HepG2 (cell line): ENCODE results near the gene LAMB3.

Source experiments
- CTCF ChIP-seq: sonication (generic); formaldehyde crosslinking; IDR thresholded peaks from 2 replicates; pipeline ENCODE4 v1.5.0; 2020; ENCODE audit warnings: mild to moderate bottlenecking, missing genetic modification reagents, moderate library complexity
- FOXK2 ChIP-seq: fragments of 450-650 bp; IDR thresholded peaks from 2 replicates; pipeline ENCODE4 v1.6.1; 2016
- KDM1A ChIP-seq: IDR thresholded peaks from 2 replicates; pipeline ENCODE4 v1.6.1; 2016; ENCODE audit warnings: missing compliant biosample characterization
- POGZ ChIP-seq: sonication (generic); formaldehyde crosslinking; IDR thresholded peaks from 2 replicates; pipeline ENCODE4 v1.4.0; 2020; ENCODE audit warnings: mild to moderate bottlenecking, missing genetic modification reagents
- SETDB1 ChIP-seq: sonication (generic); formaldehyde crosslinking; IDR thresholded peaks from 2 replicates; pipeline ENCODE4 v1.5.1; 2020; ENCODE audit warnings: missing genetic modification reagents, mild to moderate bottlenecking, borderline replicate concordance
- SPEN ChIP-seq: sonication (generic); formaldehyde crosslinking; IDR thresholded peaks from 2 replicates; pipeline ENCODE4 v1.5.1; 2020; ENCODE audit warnings: low read depth, mild to moderate bottlenecking, missing genetic modification reagents
- TBL1XR1 ChIP-seq: fragments of 150-350 bp; IDR thresholded peaks from 2 replicates; pipeline ENCODE4 v1.6.1; 2014; ENCODE audit warnings: borderline replicate concordance, low read length; ENCODE audit not compliant: partially characterized antibody
- TRIM22 ChIP-seq: fragments of 450-650 bp; IDR thresholded peaks from 2 replicates; pipeline ENCODE4 v1.6.1; 2017
- ZBTB21 ChIP-seq: sonication (generic); formaldehyde crosslinking; IDR thresholded peaks from 2 replicates; pipeline ENCODE4 v1.4.0; 2020; ENCODE audit warnings: missing genetic modification reagents
- ZNF234 ChIP-seq: sonication (generic); formaldehyde crosslinking; conservative IDR thresholded peaks from 2 replicates; pipeline ENCODE4 v1.5.1; 2020; ENCODE audit warnings: mild to moderate bottlenecking, missing genetic modification reagents
- ZNF670 ChIP-seq: sonication (generic); formaldehyde crosslinking; IDR thresholded peaks from 2 replicates; pipeline ENCODE4 v1.8.0; 2022; ENCODE audit warnings: mild to moderate bottlenecking, missing genetic modification reagents, borderline replicate concordance
- ZNF746 ChIP-seq: sonication (generic); formaldehyde crosslinking; IDR thresholded peaks from 2 replicates; pipeline ENCODE4 v1.8.0; 2022; ENCODE audit warnings: mild to moderate bottlenecking, missing genetic modification reagents
- TF ChIP-seq, protein P1 (sequence below): sonication (generic); formaldehyde crosslinking; IDR thresholded peaks from 2 replicates; pipeline ENCODE4 v1.5.0; 2020; ENCODE audit warnings: missing genetic modification reagents, mild to moderate bottlenecking, borderline replicate concordance

GRCh38 chr1:209603877-209604276 lies 48.3 kb downstream of the LAMB3 start:
- TF ChIP-seq ZBTB21 (CRISPR knock-in tag): no peak
- no peak for TF ChIP-seq SPEN (CRISPR knock-in tag)
- no peak for TF ChIP-seq ZNF670 (CRISPR knock-in tag)
- no peak for TF ChIP-seq ZNF234
- TF ChIP-seq TBL1XR1: no peak
- no peak for TF ChIP-seq TRIM22
- TF ChIP-seq FOXK2: no peak
- TF ChIP-seq SETDB1 (CRISPR knock-in tag): no peak
- TF ChIP-seq CTCF (CRISPR knock-in tag): no peak
- no peak for TF ChIP-seq POGZ (CRISPR knock-in tag)
- TF ChIP-seq KDM1A (CRISPR knock-in tag): no peak
- no peak for TF ChIP-seq ZNF746
- TF ChIP-seq, protein P1, sequence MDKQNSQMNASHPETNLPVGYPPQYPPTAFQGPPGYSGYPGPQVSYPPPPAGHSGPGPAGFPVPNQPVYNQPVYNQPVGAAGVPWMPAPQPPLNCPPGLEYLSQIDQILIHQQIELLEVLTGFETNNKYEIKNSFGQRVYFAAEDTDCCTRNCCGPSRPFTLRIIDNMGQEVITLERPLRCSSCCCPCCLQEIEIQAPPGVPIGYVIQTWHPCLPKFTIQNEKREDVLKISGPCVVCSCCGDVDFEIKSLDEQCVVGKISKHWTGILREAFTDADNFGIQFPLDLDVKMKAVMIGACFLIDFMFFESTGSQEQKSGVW (CRISPR knock-in tag): no peak
